Muscle layer of colon (tissue), 2 donors: ENCODE measurements around the gene ALKBH4.
"Not testable (repeated sequence)": the region's sequence is repeated elsewhere in the genome, so short reads cannot be mapped to it uniquely, and the experiment has no call there.

Experiments used
- H3K27ac ChIP-seq: one replicate; pipeline ENCODE4 v1.7.0; 2013; ENCODE audit warnings: low read depth, mild to moderate bottlenecking, low read length, moderate library complexity
- H3K27me3 ChIP-seq, 2 donors: one replicate each; pipeline ENCODE4 v1.7.0; 2013; ENCODE audit warnings: low read length in 2 of 2, mild to moderate bottlenecking in 2 of 2; ENCODE audit not compliant: insufficient read depth in 2 of 2, control insufficient read depth in 1 of 2
- H3K36me3 ChIP-seq: one replicate; pipeline ENCODE4 v1.7.0; 2013; ENCODE audit warnings: mild to moderate bottlenecking, low read length; ENCODE audit not compliant: insufficient read depth
- H3K4me1 ChIP-seq: one replicate; pipeline ENCODE4 v1.7.0; 2013; ENCODE audit warnings: mild to moderate bottlenecking, low read length; ENCODE audit not compliant: insufficient read depth
- H3K4me3 ChIP-seq, 2 donors: one replicate each; pipeline ENCODE4 v1.7.0; 2013; ENCODE audit warnings: low read length in 2 of 2, low read depth in 1 of 2, mild to moderate bottlenecking in 1 of 2, moderate library complexity in 1 of 2
- H3K9ac ChIP-seq: one replicate; pipeline ENCODE4 v1.7.0; 2013; ENCODE audit warnings: low read length
- H3K9me3 ChIP-seq: one replicate; pipeline ENCODE4 v1.7.0; 2013; ENCODE audit warnings: mild to moderate bottlenecking, low read length
- donor health status: abdominal sarcoma.
- donor health status: Adenocarcinoma of cecum.

The ALKBH4 gene

DNA sequence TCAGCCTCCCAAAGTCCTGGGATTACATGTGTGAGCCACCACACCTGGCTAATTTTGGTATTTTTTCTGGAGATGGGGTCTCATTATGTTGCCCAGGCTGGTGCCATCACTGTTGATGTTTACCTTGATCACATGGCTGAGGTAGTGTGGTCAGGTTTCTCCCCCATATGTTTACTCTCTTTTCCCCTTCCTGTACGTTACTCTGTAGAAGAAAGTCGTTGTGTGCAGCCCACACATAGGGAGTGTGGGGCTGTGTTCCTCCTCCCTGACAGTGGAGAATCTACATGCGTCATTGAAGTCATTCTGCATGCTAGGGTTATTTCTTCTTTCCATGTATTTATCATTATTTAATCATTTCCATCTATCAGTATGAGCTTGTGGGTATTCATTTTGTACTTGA is 47.6 kb downstream of the ALKBH4 start:
- Histone ChIP-seq H3K4me3 (no peak overlapping the region), H3K4me1 (no peaks in the 10 kb centered on the region), H3K27ac (no peak overlapping the region), H3K9me3 (no peaks in the 10 kb centered on the region), H3K9ac (no peak overlapping the region), H3K27me3 (no peaks in the 10 kb centered on the region), H3K36me3 (peaks cover 52% of the 10 kb centered on the region)

DNA sequence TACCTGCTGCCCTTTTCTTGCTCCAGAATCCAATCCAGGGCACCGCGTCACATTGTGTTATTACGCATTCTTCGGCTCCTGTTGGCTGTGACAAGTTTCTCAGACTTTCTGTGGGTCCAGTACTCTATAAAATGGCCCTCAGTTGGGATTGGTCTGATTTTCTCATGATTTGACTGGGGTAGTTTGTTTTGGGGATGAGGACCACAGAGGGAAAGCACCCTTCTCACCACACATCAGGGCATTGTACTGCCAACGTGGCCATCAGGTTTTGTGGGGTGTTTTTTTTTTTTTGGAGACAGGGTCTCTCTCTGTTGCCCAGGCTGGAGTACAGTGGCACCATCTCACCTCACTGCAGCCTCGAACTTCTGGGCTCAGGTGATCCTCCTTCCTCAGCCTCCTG is 48.3 kb downstream of the ALKBH4 start:
- Histone ChIP-seq H3K4me3 (no peak overlapping the region), H3K27me3 (no peaks in the 10 kb centered on the region), H3K9me3 (no peaks in the 10 kb centered on the region), H3K4me1 (no peaks in the 10 kb centered on the region), H3K36me3 (peaks cover 52% of the 10 kb centered on the region), H3K27ac (no peak overlapping the region), H3K9ac (no peak overlapping the region)

DNA sequence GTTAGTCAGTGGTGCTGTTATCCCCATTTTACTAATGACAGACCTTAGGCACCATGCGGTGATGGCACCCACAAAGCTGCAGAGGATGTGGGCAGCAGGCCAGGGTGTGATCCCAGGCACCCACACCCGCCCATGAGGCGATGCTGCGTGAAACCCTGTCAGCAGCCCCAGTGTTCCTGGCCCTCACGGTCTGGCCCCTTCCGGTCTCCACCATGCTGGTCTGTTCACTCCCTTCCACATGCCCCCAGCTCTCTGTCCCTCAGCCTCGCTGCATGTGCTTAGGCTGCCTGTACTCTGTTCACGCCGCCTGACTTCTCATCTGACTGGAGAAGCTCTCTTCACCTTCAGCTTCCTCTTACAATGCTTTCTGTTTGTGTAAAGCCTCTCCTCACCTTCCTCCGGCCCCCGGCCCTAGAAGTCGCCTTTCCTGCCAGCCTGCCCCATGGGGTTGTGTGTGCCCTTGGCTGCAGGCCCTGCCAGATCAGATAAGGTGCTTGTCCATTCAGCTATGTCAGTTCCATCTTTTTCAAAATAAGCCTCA is 48.9 kb downstream of the ALKBH4 start:
- H3K27ac ChIP-seq = no peak overlapping the region
- no peaks in the 10 kb centered on the region for H3K27me3 ChIP-seq
- no peak overlapping the region for H3K4me3 ChIP-seq
- peaks cover 54% of the 10 kb centered on the region for H3K36me3 ChIP-seq
- no peaks in the 10 kb centered on the region for H3K9me3 ChIP-seq
- no peaks in the 10 kb centered on the region for H3K4me1 ChIP-seq
- H3K9ac ChIP-seq = no peak overlapping the region

DNA sequence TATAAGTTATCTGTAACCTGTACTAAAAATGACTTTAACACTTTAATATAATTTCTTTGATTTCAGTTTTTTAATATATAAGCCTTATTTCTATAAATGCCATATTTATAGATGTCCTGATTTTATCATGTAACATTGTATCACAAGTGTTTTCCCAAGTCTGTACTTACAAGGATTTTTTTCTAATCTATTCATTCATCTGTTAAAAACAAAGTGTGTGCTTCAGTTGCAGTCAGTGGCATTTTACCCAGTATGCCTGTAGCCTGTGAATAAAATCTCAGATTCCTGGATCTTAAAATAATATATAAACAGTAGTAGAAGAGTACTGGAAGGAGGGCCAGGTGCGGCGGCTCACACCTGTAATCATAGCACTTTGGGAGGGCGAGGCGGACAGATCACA is 51.1 kb downstream of the ALKBH4 start:
- Histone ChIP-seq H3K4me3 (no peak overlapping the region), H3K9ac (no peak overlapping the region), H3K9me3 (no peaks in the 10 kb centered on the region), H3K36me3 (peaks cover 59% of the 10 kb centered on the region), H3K27ac (no peak overlapping the region), H3K4me1 (no peaks in the 10 kb centered on the region), H3K27me3 (no peaks in the 10 kb centered on the region)

DNA sequence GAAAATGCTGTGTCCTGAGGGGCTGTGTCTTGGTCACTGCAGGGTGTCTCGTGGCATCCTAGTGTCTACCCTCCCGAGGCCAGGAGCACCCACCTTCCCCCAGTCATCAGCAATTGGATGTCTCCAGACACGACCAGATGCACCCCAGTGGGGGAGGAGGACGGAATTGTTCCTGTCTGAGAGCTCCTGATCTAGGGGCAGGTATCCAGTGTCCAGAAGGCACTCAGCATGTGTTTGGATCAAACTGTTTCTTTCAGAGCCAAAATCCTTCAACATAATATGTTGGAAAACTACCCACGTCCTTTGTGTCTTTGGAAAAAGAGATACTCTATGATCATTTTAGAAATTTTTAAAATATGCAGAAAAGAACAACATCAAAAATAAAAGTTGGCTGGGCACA is 51.6 kb downstream of the ALKBH4 start:
- Histone ChIP-seq H3K36me3 (peaks cover 60% of the 10 kb centered on the region), H3K9ac (no peak overlapping the region), H3K27me3 (no peaks in the 10 kb centered on the region), H3K27ac (no peak overlapping the region), H3K9me3 (no peaks in the 10 kb centered on the region), H3K4me1 (no peaks in the 10 kb centered on the region), H3K4me3 (no peak overlapping the region)

DNA sequence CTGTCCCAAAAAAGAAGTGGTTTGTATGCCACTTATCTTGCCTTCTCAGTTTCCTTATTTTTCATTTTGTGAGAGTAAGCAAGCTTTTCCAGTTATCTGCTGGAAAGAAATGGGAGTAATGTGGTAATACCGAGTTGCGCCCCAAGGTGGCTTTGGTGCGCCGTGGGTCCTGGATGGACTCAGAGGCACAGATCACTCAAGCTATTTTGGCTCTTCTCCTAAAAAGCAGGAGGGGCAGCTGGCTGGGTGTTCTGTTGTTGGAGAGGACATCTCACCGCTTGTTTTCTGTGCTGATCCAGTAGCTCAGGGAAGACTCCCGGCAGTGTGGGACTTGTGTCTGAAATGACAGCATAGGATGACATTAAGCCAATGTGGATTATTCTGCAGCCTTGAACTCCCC is 52.1 kb downstream of the ALKBH4 start:
- peaks cover 66% of the 10 kb centered on the region for H3K36me3 ChIP-seq
- no peak overlapping the region for H3K27ac ChIP-seq
- no peaks in the 10 kb centered on the region for H3K27me3 ChIP-seq
- no peak overlapping the region for H3K4me3 ChIP-seq
- H3K9ac ChIP-seq = no peak overlapping the region
- H3K4me1 ChIP-seq = no peaks in the 10 kb centered on the region
- H3K9me3 ChIP-seq = no peaks in the 10 kb centered on the region

DNA sequence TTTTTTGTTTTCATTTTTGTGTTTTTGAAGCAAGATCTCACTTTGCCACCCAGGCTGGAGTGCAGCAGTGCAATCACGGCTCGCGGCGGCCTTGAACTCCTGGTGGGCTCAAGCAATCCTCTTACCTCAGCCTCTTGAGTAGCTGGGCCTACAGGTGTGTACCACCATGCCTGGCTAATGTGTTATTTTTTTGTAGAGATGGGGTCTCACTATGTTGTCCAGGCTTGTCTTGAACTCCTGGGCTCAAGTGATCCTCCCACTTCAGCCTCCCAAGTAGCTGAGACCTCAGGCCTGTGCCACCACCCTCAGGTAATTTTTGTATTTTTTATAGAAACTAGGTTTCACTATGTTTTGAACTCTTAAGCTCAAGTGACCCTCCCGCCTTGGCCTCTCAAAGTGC is 53.7 kb downstream of the ALKBH4 start:
- Histone ChIP-seq H3K9ac (no peak overlapping the region), H3K9me3 (no peaks in the 10 kb centered on the region), H3K36me3 (peaks cover 69% of the 10 kb centered on the region), H3K4me1 (no peaks in the 10 kb centered on the region), H3K27ac (no peak overlapping the region), H3K4me3 (no peak overlapping the region), H3K27me3 (no peaks in the 10 kb centered on the region)

DNA sequence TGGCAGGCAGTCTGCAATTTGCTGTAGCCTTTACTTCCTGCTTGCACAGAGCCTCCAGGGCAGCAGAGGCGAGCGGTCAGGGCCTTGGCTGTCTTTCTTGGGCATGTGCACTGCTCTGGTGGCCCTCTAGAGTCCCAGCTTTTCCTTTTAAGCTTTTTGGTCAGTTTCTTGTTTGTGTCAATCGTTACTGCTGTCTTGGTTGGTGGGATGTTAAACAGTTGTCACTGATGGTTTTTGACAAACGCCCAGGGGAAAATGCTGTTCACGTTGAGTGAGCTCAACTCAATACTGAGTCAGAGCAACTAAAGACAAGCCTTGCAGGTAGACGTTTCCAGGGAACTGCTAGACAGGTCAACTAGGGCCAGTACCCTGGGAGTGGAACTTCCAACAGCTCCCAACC is 54.5 kb downstream of the ALKBH4 start:
- Histone ChIP-seq H3K4me3 (no peak overlapping the region), H3K9ac (no peak overlapping the region), H3K36me3 (peaks cover 69% of the 10 kb centered on the region), H3K9me3 (no peaks in the 10 kb centered on the region), H3K27ac (no peak overlapping the region), H3K4me1 (no peaks in the 10 kb centered on the region), H3K27me3 (no peaks in the 10 kb centered on the region)

DNA sequence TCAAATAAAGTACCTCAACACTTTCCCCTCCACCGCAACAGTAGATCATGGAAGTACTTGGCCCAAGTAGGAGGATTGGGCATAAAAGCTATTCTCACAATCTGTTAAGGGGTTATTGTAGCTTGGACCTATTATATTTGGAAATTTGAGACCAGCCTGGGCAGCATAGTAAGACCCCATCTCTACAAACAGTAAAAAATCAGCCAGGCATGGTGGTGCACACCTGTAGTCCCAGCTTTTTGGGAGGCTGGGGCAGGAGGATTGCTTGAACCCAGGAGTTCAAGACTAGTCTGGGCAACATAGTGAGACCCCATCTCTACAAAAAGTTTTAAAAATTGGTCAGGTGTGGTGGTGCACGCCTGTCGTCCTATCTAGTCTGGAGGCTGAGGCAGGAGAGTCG is 55.3 kb downstream of the ALKBH4 start:
- no peaks in the 10 kb centered on the region for H3K27me3 ChIP-seq
- H3K27ac ChIP-seq = no peak overlapping the region
- H3K9ac ChIP-seq = no peak overlapping the region
- H3K9me3 ChIP-seq = no peaks in the 10 kb centered on the region
- no peak overlapping the region for H3K4me3 ChIP-seq
- H3K36me3 ChIP-seq = peaks cover 68% of the 10 kb centered on the region
- no peaks in the 10 kb centered on the region for H3K4me1 ChIP-seq

DNA sequence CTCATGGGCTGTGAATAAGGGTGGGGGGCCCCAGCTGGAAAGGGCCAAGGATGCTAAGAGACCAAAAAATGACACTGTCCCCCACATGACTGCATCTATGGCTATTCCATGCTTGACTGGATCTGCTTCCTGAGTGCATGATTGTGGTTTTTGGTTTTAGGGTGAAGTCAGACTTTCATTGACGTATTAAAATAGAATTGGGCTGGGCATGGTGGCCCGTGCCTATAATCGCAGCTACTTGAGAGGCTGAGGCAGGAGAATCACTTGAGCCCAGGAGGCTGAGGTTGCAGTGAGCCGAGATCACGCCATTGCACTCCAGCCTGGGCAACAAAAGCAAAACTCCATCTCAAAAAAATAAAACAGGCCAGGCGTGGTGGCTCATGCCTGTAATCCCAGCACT is 56.1 kb downstream of the ALKBH4 start:
- H3K36me3 ChIP-seq = peaks cover 69% of the 10 kb centered on the region
- H3K4me1 ChIP-seq = not testable (repeated sequence)

DNA sequence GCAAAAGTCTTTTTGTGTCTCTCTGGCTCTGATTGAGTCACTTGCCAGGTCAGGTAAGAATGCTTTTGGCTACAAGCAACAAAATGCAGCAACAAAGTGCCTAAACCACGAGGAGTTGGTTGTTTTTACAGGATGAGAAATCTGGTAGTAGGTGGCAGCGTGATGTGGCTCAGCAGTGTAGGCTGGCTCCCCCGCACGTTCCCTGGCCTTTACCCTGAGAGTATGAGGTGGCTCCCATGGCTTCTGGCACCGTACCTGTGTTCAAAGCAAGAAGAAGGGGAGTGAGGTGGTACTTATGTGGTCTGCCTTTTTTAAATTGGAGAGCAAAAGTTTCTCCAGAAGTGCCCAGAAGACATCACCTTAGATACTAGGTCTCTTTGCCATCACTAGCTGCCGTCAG is 56.8 kb downstream of the ALKBH4 start:
- no peaks in the 10 kb centered on the region for H3K9me3 ChIP-seq
- H3K27me3 ChIP-seq = no peaks in the 10 kb centered on the region
- H3K27ac ChIP-seq = no peak overlapping the region
- peaks cover 75% of the 10 kb centered on the region for H3K36me3 ChIP-seq
- H3K4me3 ChIP-seq = no peak overlapping the region
- H3K9ac ChIP-seq = no peak overlapping the region
- no peaks in the 10 kb centered on the region for H3K4me1 ChIP-seq

More for the DNA sequence above, 56.1 kb downstream of the ALKBH4 start:
- not testable (repeated sequence) for H3K9me3 ChIP-seq, H3K9ac ChIP-seq, H3K4me3 ChIP-seq, H3K27ac ChIP-seq, H3K27me3 ChIP-seq
